GM21825 (cell line): Measurements from ENCODE around the gene SPRED3.

Experiments
- ATAC-seq: cut with Tn5 transposase; IDR thresholded peaks from one replicate; pipeline ENCODE4 v1.9.1; 2021; ENCODE audit warnings: mild to moderate bottlenecking, moderate library complexity; ENCODE audit not compliant: unreplicated experiment

SPRED3 gene

GRCh38 chr19:38443458-38443999 lies 55.0 kb downstream of the SPRED3 start:
- ATAC-seq = no peak

- no peak for ATAC-seq
These were observed 55.5 kb downstream of the SPRED3 start for GRCh38 chr19:38444026-38444425.

DNA sequence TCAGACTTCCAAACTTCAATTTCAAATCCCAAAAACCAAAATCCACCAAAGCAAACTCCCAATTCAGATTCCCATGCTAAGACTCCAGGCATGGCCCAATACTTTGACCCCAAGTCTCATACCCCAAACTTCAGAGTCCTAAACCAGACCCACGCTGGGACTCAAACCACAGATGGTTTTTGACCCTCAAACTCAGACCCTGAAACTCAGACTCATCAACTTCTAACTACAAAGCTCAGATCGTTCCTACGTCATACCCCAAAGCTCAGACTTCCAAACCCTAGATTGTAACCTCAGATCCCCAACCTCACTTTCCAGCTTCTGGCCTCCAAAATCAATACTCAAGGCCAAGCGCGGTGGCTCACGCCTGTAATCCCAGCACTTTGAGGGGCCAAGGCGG lies 56.9 kb downstream of the SPRED3 start:
- no peak for ATAC-seq

- ATAC-seq = no peak
These were observed 59.7 kb downstream of the SPRED3 start for GRCh38 chr19:38448225-38448624.
